ENCODE data around the gene NCKIPSD.

DNA sequence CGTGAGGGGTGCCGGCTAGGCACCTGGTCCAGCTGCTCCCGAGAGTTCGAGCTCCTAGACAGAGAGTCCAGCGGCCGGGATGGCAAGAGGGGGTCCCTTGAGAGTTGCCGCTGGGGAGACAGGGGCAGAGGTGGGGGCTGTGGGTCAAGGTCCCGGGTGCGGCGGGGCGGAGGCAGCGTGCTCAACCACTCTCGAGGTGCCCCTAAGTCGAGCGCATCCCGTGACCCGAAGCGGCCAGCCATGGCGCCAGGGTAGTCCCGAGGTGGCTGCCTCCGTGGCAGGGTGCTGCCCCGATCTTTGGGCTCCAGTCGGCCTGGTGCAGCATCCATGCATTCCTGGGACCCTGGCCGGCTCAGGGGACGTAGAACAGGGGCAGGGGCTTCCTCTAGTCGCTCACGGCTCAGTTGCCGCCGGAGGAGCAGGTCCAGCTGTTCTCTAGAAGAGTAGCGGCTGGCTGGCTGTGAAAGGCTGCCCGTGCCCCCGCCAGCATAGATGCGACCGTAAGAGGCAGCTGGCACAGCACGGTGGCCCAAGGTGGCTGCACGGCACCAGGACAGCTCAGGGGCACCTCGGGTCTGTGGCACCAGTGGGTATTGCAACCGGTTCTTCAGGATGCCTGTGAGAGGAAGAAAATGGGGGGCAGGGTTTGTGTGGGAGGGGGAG, 45.6 kb downstream of the NCKIPSD start:
- no peak for TF ChIP-seq POLR2A (IDR thresholded peaks at IDR 0.05)
- TF ChIP-seq, protein P1, sequence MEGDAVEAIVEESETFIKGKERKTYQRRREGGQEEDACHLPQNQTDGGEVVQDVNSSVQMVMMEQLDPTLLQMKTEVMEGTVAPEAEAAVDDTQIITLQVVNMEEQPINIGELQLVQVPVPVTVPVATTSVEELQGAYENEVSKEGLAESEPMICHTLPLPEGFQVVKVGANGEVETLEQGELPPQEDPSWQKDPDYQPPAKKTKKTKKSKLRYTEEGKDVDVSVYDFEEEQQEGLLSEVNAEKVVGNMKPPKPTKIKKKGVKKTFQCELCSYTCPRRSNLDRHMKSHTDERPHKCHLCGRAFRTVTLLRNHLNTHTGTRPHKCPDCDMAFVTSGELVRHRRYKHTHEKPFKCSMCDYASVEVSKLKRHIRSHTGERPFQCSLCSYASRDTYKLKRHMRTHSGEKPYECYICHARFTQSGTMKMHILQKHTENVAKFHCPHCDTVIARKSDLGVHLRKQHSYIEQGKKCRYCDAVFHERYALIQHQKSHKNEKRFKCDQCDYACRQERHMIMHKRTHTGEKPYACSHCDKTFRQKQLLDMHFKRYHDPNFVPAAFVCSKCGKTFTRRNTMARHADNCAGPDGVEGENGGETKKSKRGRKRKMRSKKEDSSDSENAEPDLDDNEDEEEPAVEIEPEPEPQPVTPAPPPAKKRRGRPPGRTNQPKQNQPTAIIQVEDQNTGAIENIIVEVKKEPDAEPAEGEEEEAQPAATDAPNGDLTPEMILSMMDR (IDR thresholded peaks at IDR 0.05 in 4 of 5, conservative IDR thresholded peaks at IDR 0.05 in 1 of 5), result no peak
